ENCODE measurements around the gene IFNGR1.
"Not testable (repeated sequence)": the region's sequence is repeated elsewhere in the genome, so short reads cannot be mapped to it uniquely, and the experiment has no call there.

The IFNGR1 gene

GRCh38 chr6:137214931-137215330 is 4.3 kb downstream of the IFNGR1 start:
- no peak overlapping the region for H3K4me3 ChIP-seq (ENCODE audit: low read depth, low read length)
- H3K27ac ChIP-seq: no peak overlapping the region
- no peak for DNase-seq
- peaks cover 7% of the 10 kb centered on the region; the same call in 1 of the 2 replicates for H3K36me3 ChIP-seq
- H3K27me3 ChIP-seq (ENCODE audit: insufficient read depth, low read depth, severe bottlenecking): no peaks in the 10 kb centered on the region
- TF ChIP-seq CTCF (IDR thresholded peaks at IDR 0.05; ENCODE audit: low read depth, low read length): no peak
- H3K9me3 ChIP-seq (ENCODE audit: severe bottlenecking): no peaks in the 10 kb centered on the region

- DNase-seq: no peak
- no peaks in the 10 kb centered on the region for H3K9me3 ChIP-seq (ENCODE audit: severe bottlenecking)
- H3K36me3 ChIP-seq: peaks cover 3% of the 10 kb centered on the region; the same call in 1 of the 2 replicates
- H3K4me3 ChIP-seq (ENCODE audit: low read depth, low read length): no peak overlapping the region
- H3K27me3 ChIP-seq (ENCODE audit: insufficient read depth, low read depth, severe bottlenecking): no peaks in the 10 kb centered on the region
- no peak overlapping the region for H3K27ac ChIP-seq
- TF ChIP-seq CTCF (IDR thresholded peaks at IDR 0.05; ENCODE audit: low read depth, low read length): no peak
These were observed 5.4 kb downstream of the IFNGR1 start for GRCh38 chr6:137213813-137214212.

- no peaks in the 10 kb centered on the region for H3K27me3 ChIP-seq (ENCODE audit: insufficient read depth, low read depth, severe bottlenecking)
- peaks cover 3% of the 10 kb centered on the region; the same call in 1 of the 2 replicates for H3K36me3 ChIP-seq
- no peak overlapping the region for H3K4me3 ChIP-seq (ENCODE audit: low read depth, low read length)
- DNase-seq: no peak
- H3K27ac ChIP-seq: no peak overlapping the region
- TF ChIP-seq CTCF (IDR thresholded peaks at IDR 0.05; ENCODE audit: low read depth, low read length): no peak
- H3K9me3 ChIP-seq (ENCODE audit: severe bottlenecking): no peaks in the 10 kb centered on the region
These were observed 5.8 kb downstream of the IFNGR1 start for GRCh38 chr6:137213331-137213740.

- no peak for TF ChIP-seq CTCF (IDR thresholded peaks at IDR 0.05; ENCODE audit: low read depth, low read length)
- no peak overlapping the region for H3K4me3 ChIP-seq (ENCODE audit: low read depth, low read length)
- H3K27me3 ChIP-seq (ENCODE audit: insufficient read depth, low read depth, severe bottlenecking): no peaks in the 10 kb centered on the region
- H3K36me3 ChIP-seq: peaks cover 3% of the 10 kb centered on the region; the same call in 1 of the 2 replicates
- no peak overlapping the region for H3K27ac ChIP-seq
- no peak for DNase-seq
- no peaks in the 10 kb centered on the region for H3K9me3 ChIP-seq (ENCODE audit: severe bottlenecking)
These were observed 7.3 kb downstream of the IFNGR1 start for GRCh38 chr6:137211910-137212309.

- Histone ChIP-seq H3K4me3 (ENCODE audit: low read depth, low read length) (no peak overlapping the region), H3K9me3 (ENCODE audit: severe bottlenecking) (no peaks in the 10 kb centered on the region), H3K27ac (no peak overlapping the region), H3K36me3 (peaks cover 7% of the 10 kb centered on the region; the same call in 1 of the 2 replicates), H3K27me3 (ENCODE audit: insufficient read depth, low read depth, severe bottlenecking) (no peaks in the 10 kb centered on the region)
- TF ChIP-seq CTCF (IDR thresholded peaks at IDR 0.05; ENCODE audit: low read depth, low read length): no peak
- no peak for DNase-seq
These were observed 8.3 kb downstream of the IFNGR1 start for GRCh38 chr6:137210903-137211302.

GRCh38 chr6:137208279-137208678 is 10.9 kb downstream of the IFNGR1 start:
- no peak for TF ChIP-seq CTCF (IDR thresholded peaks at IDR 0.05; ENCODE audit: low read depth, low read length)
- no peak overlapping the region for H3K4me3 ChIP-seq (ENCODE audit: low read depth, low read length)

GRCh38 chr6:137207457-137207856 is 11.7 kb downstream of the IFNGR1 start:
- not testable (repeated sequence) for DNase-seq; H3K27ac ChIP-seq; H3K4me3 ChIP-seq (ENCODE audit: low read depth, low read length); H3K27me3 ChIP-seq (ENCODE audit: insufficient read depth, low read depth, severe bottlenecking); H3K9me3 ChIP-seq (ENCODE audit: severe bottlenecking)
- peaks cover 18% of the 10 kb centered on the region for H3K36me3 ChIP-seq

More at GRCh38 chr6:137208279-137208678, 10.9 kb downstream of the IFNGR1 start:
- no peaks in the 10 kb centered on the region for H3K9me3 ChIP-seq (ENCODE audit: severe bottlenecking)
- no peak for DNase-seq
- peaks cover 15% of the 10 kb centered on the region for H3K36me3 ChIP-seq
- H3K27ac ChIP-seq: no peak overlapping the region
- no peaks in the 10 kb centered on the region for H3K27me3 ChIP-seq (ENCODE audit: insufficient read depth, low read depth, severe bottlenecking)
